Sigmoid colon (tissue), 7 donors: Measurements from ENCODE around the gene GRIK4. TPM values are rescaled to one million over a fixed set of nuclear protein-coding genes. Genes with fewer than 3 reads are reported as not detected.

ENCODE experiments used
- DNase-seq: peaks from one replicate; pipeline ENCODE4 v3.0.0-alpha.2; 2019
- H3K27ac ChIP-seq, 4 donors: fragments of 200-600 bp; sonication (generic); one replicate each; pipeline ENCODE4 v1.5.1; 2016 to 2019; ENCODE audit warnings: mild to moderate bottlenecking in 1 of 4
- H3K27me3 ChIP-seq, 3 donors: fragments of 200-600 bp; sonication (generic); one replicate each; pipeline ENCODE4 v1.5.1; 2019; ENCODE audit warnings: mild to moderate bottlenecking in 1 of 3
- H3K36me3 ChIP-seq, 4 donors: fragments of 200-600 bp; sonication (generic); one replicate each; pipeline ENCODE4 v1.5.1; 2016 to 2019
- H3K4me1 ChIP-seq, 4 donors: fragments of 200-600 bp; sonication (generic); one replicate each; pipeline ENCODE4 v1.5.1; 2017 to 2019
- H3K4me3 ChIP-seq, 4 donors: fragments of 200-600 bp; sonication (generic); one replicate each; pipeline ENCODE4 v1.5.1; 2017 to 2019; ENCODE audit warnings: mild to moderate bottlenecking in 2 of 4, moderate library complexity in 1 of 4
- H3K9me3 ChIP-seq, 4 donors: fragments of 200-600 bp in 3 of 4; sonication (generic) in 3 of 4; one replicate each; pipeline versions ENCODE4 v1.5.1 to v1.6.1; 2013 to 2019
- CTCF ChIP-seq, 4 experiments: fragments of 450-650 bp in 3 of 4; fragments of 200-600 bp in 1 of 4; IDR thresholded peaks; one replicate each; pipeline ENCODE4 v1.5.1; 2016 to 2019; ENCODE audit warnings: antibody characterized with exemption in 4 of 4, mild to moderate bottlenecking in 3 of 4, moderate library complexity in 2 of 4
- EP300 ChIP-seq, 4 donors: sonication (generic); formaldehyde crosslinking; IDR thresholded peaks; one replicate each; pipeline ENCODE4 v1.6.1; 2017; ENCODE audit warnings: antibody characterized with exemption in 4 of 4
- POLR2A ChIP-seq, 2 donors: fragments of 450-650 bp; IDR thresholded peaks; one replicate each; pipeline ENCODE4 v1.6.1; 2016; ENCODE audit warnings: antibody characterized with exemption in 2 of 2, mild to moderate bottlenecking in 2 of 2, moderate library complexity in 2 of 2
- POLR2AphosphoS5 ChIP-seq, 4 donors: sonication (generic); formaldehyde crosslinking; IDR thresholded peaks; one replicate each; pipeline ENCODE4 v1.6.1; 2017; ENCODE audit warnings: antibody characterized with exemption in 4 of 4
- WGBS, 2 donors: extraction: QIAGEN DNeasy Blood & Tissue Kit; methylation state at CpG; one replicate each; pipeline ENCODE4 v1.1.7; 2013; 5-methylcytosine and 5-hydroxymethylcytosine counted together
- intact Hi-C: fragments of 100-400 bp; cut with DNase I; formaldehyde crosslinking; loops from one replicate; pipeline ENCODE4 v1.15.1; 2023
- polyA plus RNA-seq, 3 donors: library from polyadenylated mRNA; stranded (reverse); fragments of 200-250 nt; gene quantifications; one replicate each; pipeline ENCODE4 v1.2.3, GENCODE V29; 2013
- total RNA-seq, 4 donors: library from RNA; depleted of rRNA; stranded (reverse); fragments of >200 nt; gene quantifications; one replicate each; pipeline ENCODE4 v1.1.0, GENCODE V29; 2016
- donor health status: healthy with polysubstance abuse.
- donor health status: Bipolar disorder and iron deficiency.
- donor health status: healthy.

GRIK4 gene
- total and polyA plus RNA-seq, 7 donors, result 0.10 to 0.36 (median 0.27) TPM; not detected in 4

GRCh38 chr11:120805960-120806555, 294.5 kb downstream of the GRIK4 start:
- TF ChIP-seq POLR2AphosphoS5 (IDR thresholded peaks at IDR 0.05) (no peak), EP300 (IDR thresholded peaks at IDR 0.05) (no peak), CTCF (IDR thresholded peaks at IDR 0.05) (no peak), POLR2A (IDR thresholded peaks at IDR 0.05) (no peak)
- Histone ChIP-seq H3K27me3 (peaks cover 0 to 11% (median 0%) of the 10 kb centered on the region in 3 donors), H3K4me1 (peaks cover 0 to 7% (median 0%) of the 10 kb centered on the region in 4 donors), H3K4me3 (no peak overlapping the region), H3K27ac (no peak overlapping the region), H3K36me3 (no peaks in the 10 kb centered on the region), H3K9me3 (no peaks in the 10 kb centered on the region)
- intact Hi-C loops, result no loop called here
- WGBS, 2 donors, result 49 to 74% methylated on average over 9 of the region's 9 CpGs
- no peak for DNase-seq

DNA sequence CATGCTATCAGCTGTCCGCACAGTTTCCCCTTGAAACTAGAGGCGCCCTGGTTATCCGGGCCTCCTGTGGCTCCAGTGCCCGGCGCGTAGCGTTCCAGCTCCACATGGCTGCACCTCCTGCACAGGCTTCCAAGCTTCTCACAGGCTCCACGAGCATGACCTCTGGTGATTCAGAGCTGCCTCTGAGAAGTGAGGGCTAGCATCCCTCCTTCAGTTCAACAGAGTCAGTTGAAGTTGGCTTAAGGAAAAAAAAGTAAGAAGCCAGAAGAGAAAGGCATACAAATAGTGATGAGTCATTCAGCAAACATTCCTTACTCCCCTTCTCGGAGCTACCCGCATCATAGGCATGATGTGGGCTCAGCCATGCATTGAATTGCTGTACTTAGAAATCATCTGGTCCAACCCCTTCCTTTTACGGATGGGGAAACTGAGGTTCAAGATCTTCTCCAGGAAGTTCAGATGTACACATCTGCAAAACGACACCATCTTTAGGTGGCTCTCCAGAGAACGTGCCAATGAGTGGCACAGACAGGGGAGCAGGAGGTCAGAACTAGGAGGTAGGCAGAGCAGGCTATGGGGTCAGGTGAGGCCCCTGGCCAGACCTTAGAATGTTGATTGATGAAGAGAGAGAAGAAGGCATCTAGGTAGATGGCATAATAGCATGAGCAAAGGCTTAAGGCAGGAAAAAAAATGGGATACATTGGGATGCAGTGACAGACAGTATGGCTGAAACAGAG, 296.0 kb downstream of the GRIK4 start:
- 65 to 79% methylated on average over 13 of the region's 13 CpGs for WGBS, 2 donors
- Histone ChIP-seq H3K4me3 (no peak overlapping the region), H3K27ac (no peak overlapping the region), H3K9me3 (no peaks in the 10 kb centered on the region), H3K27me3 (peaks cover 0 to 10% (median 0%) of the 10 kb centered on the region in 3 donors), H3K4me1 (peaks cover 0 to 7% (median 0%) of the 10 kb centered on the region in 4 donors), H3K36me3 (no peaks in the 10 kb centered on the region)
- TF ChIP-seq CTCF (IDR thresholded peaks at IDR 0.05), result no peak
- DNase-seq, result no peak
- intact Hi-C loops, result no loop called here

DNA sequence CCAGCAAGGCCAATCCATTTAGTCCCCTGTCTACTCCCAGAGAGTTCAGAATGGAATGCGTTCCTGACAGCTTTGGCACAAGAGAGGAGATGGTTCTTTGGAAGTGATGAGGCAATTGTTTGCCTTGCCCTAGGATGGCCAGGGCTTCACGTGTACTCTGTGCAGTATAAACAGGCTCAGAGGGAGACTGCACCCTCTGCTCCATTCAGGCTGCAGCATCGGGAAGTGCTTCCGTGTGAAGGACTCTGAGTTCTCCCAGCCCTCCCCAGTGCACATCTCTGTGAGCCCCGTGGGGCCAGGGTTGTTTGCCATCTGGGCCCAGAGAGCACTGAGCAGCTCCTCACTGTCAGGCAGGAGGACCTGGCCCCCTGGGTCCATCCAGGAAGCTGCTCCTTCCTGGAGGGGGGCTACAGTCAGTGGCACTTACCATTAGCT, 297.1 kb downstream of the GRIK4 start:
- 47 to 51% methylated on average over 5 of the region's 5 CpGs for WGBS, 2 donors

GRCh38 chr11:120810251-120810650, 298.7 kb downstream of the GRIK4 start:
- no peaks in the 10 kb centered on the region for H3K27me3 ChIP-seq
- no peak for TF ChIP-seq POLR2A (IDR thresholded peaks at IDR 0.05)
- H3K36me3 ChIP-seq, result no peaks in the 10 kb centered on the region
- WGBS, 2 donors, result 88 to 89% methylated on average over 2 of the region's 2 CpGs
- H3K9me3 ChIP-seq, result no peaks in the 10 kb centered on the region
- no peak overlapping the region for H3K4me3 ChIP-seq
- H3K4me1 ChIP-seq, result peaks cover 0 to 7% (median 0%) of the 10 kb centered on the region in 4 donors
- intact Hi-C loops, result no loop called here
- no peak overlapping the region for H3K27ac ChIP-seq
- DNase-seq, result no peak

More for the DNA sequence above, 297.1 kb downstream of the GRIK4 start:
- intact Hi-C loops, result no loop called here
- Histone ChIP-seq H3K27me3 (no peaks in the 10 kb centered on the region), H3K4me1 (peaks cover 0 to 7% (median 0%) of the 10 kb centered on the region in 4 donors), H3K9me3 (no peaks in the 10 kb centered on the region), H3K4me3 (no peak overlapping the region), H3K27ac (no peak overlapping the region), H3K36me3 (no peaks in the 10 kb centered on the region)
- DNase-seq, result no peak
- TF ChIP-seq POLR2A (IDR thresholded peaks at IDR 0.05) (no peak), POLR2AphosphoS5 (IDR thresholded peaks at IDR 0.05) (no peak), CTCF (IDR thresholded peaks at IDR 0.05) (no peak), EP300 (IDR thresholded peaks at IDR 0.05) (no peak)

DNA sequence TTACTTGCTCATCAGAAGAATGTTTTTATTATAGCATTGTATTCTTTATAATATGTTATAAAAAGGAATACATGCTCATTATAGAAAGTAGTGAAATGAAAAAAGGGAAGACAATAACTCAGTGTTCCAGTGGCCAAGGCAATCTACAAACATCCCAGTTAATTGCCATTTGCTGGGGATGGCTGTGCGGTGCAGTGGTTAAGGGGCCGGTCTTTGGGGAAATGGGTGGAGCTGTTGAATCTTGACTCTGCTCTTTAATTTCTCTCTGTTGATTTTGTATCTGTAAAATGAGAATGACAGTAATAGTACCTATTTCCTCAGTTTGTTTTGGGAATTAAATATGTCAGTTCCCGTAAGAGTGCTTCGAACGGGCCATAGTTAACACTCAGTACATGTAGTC, 299.7 kb downstream of the GRIK4 start:
- no peak overlapping the region for H3K4me3 ChIP-seq
- H3K27ac ChIP-seq, result no peak overlapping the region
- TF ChIP-seq CTCF (IDR thresholded peaks at IDR 0.05) (no peak), POLR2AphosphoS5 (IDR thresholded peaks at IDR 0.05) (no peak), EP300 (IDR thresholded peaks at IDR 0.05) (no peak), POLR2A (IDR thresholded peaks at IDR 0.05) (no peak)
- no peaks in the 10 kb centered on the region for H3K9me3 ChIP-seq
- intact Hi-C loops, result no loop called here
- H3K4me1 ChIP-seq, result peaks cover 0 to 7% (median 0%) of the 10 kb centered on the region in 4 donors
- no peaks in the 10 kb centered on the region for H3K27me3 ChIP-seq
- H3K36me3 ChIP-seq, result no peaks in the 10 kb centered on the region
- DNase-seq, result no peak
- WGBS, 2 donors, result 19 to 79% methylated on average over 5 of the region's 5 CpGs
